IMR-90 (cell line): ENCODE data around the gene L1TD1. TPM values are rescaled to one million over a fixed set of nuclear protein-coding genes. Genes with fewer than 3 reads are reported as not detected.

Source experiments
- ATAC-seq: fragments of 200-7000 bp; cut with Tn5 transposase; 2 replicates; pipeline ENCODE4 v1.9.1; 2020; ENCODE audit warnings: low read depth, mild to moderate bottlenecking, moderate library complexity
- BruUV-seq: library from RNA; stranded (reverse); fragments of 400-500 nt; replicated peaks from 2 replicates; lab custom pipeline; 2021; lab: Mats Ljungman, UMichigan
- CTCF ChIA-PET: fragments of 300-600 bp; formaldehyde crosslinking; extraction: SDS; loops from one replicate; lab custom pipeline; 2021; ENCODE audit warnings: antibody characterized with exemption; lab: Yijun Ruan, JAX
- POLR2A ChIA-PET: fragments of 300-600 bp; sonication (Branson Sonifier 250); formaldehyde crosslinking; loops from one replicate; lab custom pipeline; 2022; ENCODE audit warnings: antibody characterized with exemption; ENCODE audit not compliant: unreplicated experiment; lab: Charles Lee
- DNase-seq: peaks from one replicate; pipeline ENCODE4 v3.0.0; 2013
- H2AFZ ChIP-seq: replicated peaks from 2 replicates; pipeline ENCODE3; 2013; ENCODE audit warnings: low read length, mild to moderate bottlenecking; ENCODE audit not compliant: poor library complexity
- H2AK5ac ChIP-seq: 2 replicates; pipeline ENCODE4 v1.6.1; 2013; ENCODE audit warnings: low read depth, low read length, inconsistent platforms
- H2AK9ac ChIP-seq: replicated peaks from 2 replicates; pipeline ENCODE3; 2013; ENCODE audit warnings: mild to moderate bottlenecking, low read depth, low read length, moderate library complexity; ENCODE audit not compliant: poor library complexity
- H2BK120ac ChIP-seq: 2 replicates; pipeline ENCODE4 v1.6.1; 2013; ENCODE audit warnings: low read depth, low read length, inconsistent platforms
- H2BK15ac ChIP-seq: 3 replicates; pipeline ENCODE4 v1.6.1; 2013; ENCODE audit warnings: low read depth, low read length, inconsistent platforms
- H2BK20ac ChIP-seq: 2 replicates; pipeline ENCODE4 v1.6.1; 2013; ENCODE audit warnings: low read depth, mild to moderate bottlenecking, inconsistent platforms, low read length, moderate library complexity
- H2BK5ac ChIP-seq: 2 replicates; pipeline ENCODE4 v1.6.1; 2013; ENCODE audit warnings: mild to moderate bottlenecking, low read depth, low read length, inconsistent platforms; ENCODE audit not compliant: poor library complexity, severe bottlenecking
- H3K14ac ChIP-seq: replicated peaks from 2 replicates; pipeline ENCODE4 v1.6.1; 2013; ENCODE audit warnings: low read depth, low read length, inconsistent platforms
- H3K18ac ChIP-seq: 2 replicates; pipeline ENCODE4 v1.6.1; 2013; ENCODE audit warnings: low read depth, low read length, control low read depth
- H3K23ac ChIP-seq: 2 replicates; pipeline ENCODE4 v1.6.1; 2013; ENCODE audit warnings: low read depth, low read length, inconsistent platforms
- H3K27ac ChIP-seq: 2 replicates; pipeline ENCODE4 v1.5.1; 2013; ENCODE audit warnings: mild to moderate bottlenecking, control low read depth, low read length; ENCODE audit not compliant: insufficient read depth
- H3K27me3 ChIP-seq: 2 replicates; pipeline ENCODE4 v1.6.1; 2013; ENCODE audit warnings: low read length; ENCODE audit not compliant: control insufficient read depth, insufficient read depth
- H3K36me3 ChIP-seq: 2 replicates; pipeline ENCODE4 v1.6.1; 2013; ENCODE audit warnings: low read length, mixed read lengths; ENCODE audit not compliant: control insufficient read depth, insufficient read depth
- H3K4ac ChIP-seq: 2 replicates; pipeline ENCODE4 v1.6.1; 2013; ENCODE audit warnings: low read depth, low read length, inconsistent platforms
- H3K4me1 ChIP-seq: 2 replicates; pipeline ENCODE4 v1.6.1; 2013; ENCODE audit warnings: low read length, mixed read lengths; ENCODE audit not compliant: control insufficient read depth, insufficient read depth
- H3K4me2 ChIP-seq: 2 replicates; pipeline ENCODE4 v1.6.1; 2013; ENCODE audit warnings: low read depth, mild to moderate bottlenecking, control low read depth, low read length, moderate library complexity
- H3K4me3 ChIP-seq: 2 replicates; pipeline ENCODE4 v1.5.1; 2013; ENCODE audit warnings: low read depth, mild to moderate bottlenecking, control low read depth, low read length, moderate library complexity; ENCODE audit not compliant: insufficient read depth
- H3K56ac ChIP-seq: 2 replicates; pipeline ENCODE4 v1.6.1; 2013; ENCODE audit warnings: low read length, inconsistent platforms; ENCODE audit not compliant: insufficient read depth; ENCODE audit errors: extremely low read depth
- H3K79me1 ChIP-seq, 2 experiments: 2 replicates each; pipeline ENCODE4 v1.6.1; 2013; ENCODE audit warnings: low read length in 2 of 2, inconsistent platforms in 1 of 2, low read depth in 1 of 2
- H3K9ac ChIP-seq: 2 replicates; pipeline ENCODE4 v1.6.1; 2013; ENCODE audit warnings: low read depth, low read length, control low read depth
- H3K9me1 ChIP-seq: 2 replicates; pipeline ENCODE4 v1.6.1; 2013; ENCODE audit warnings: low read length, inconsistent platforms; ENCODE audit not compliant: insufficient read depth
- H3K9me3 ChIP-seq: 2 replicates; pipeline ENCODE4 v1.6.1; 2013; ENCODE audit warnings: low read length; ENCODE audit not compliant: control insufficient read depth, insufficient read depth
- H4K20me1 ChIP-seq: 2 replicates; pipeline ENCODE4 v1.6.1; 2013; ENCODE audit warnings: low read length, inconsistent platforms; ENCODE audit not compliant: insufficient read depth
- H4K5ac ChIP-seq: 2 replicates; pipeline ENCODE4 v1.6.1; 2013; ENCODE audit warnings: mild to moderate bottlenecking, low read depth, low read length, control low read depth
- H4K8ac ChIP-seq, 2 experiments: 2 replicates each; pipeline ENCODE4 v1.6.1; 2013; ENCODE audit warnings: low read depth in 2 of 2, low read length in 2 of 2, control low read depth in 1 of 2, inconsistent platforms in 1 of 2
- H4K91ac ChIP-seq: 2 replicates; pipeline ENCODE4 v1.6.1; 2013; ENCODE audit warnings: low read depth, low read length, inconsistent platforms; ENCODE audit not compliant: insufficient read depth
- BHLHE40 ChIP-seq: fragments of 150-350 bp; IDR thresholded peaks from 2 replicates; pipeline ENCODE4 v1.6.1; 2016; ENCODE audit warnings: mild to moderate bottlenecking, low read depth, low read length
- CEBPB ChIP-seq: IDR thresholded peaks from 2 replicates; pipeline ENCODE4 v1.6.1; 2012; ENCODE audit warnings: low read depth, low read length, improper control_type of control experiment
- CHD1 ChIP-seq: IDR thresholded peaks from 2 replicates; pipeline ENCODE4 v1.6.1; 2012; ENCODE audit warnings: low read depth, low read length, improper control_type of control experiment
- FOS ChIP-seq: fragments of 150-350 bp; IDR thresholded peaks from 2 replicates; pipeline ENCODE4 v1.6.1; 2016; ENCODE audit warnings: low read depth, low read length
- MAFK ChIP-seq: IDR thresholded peaks from 2 replicates; pipeline ENCODE4 v1.6.1; 2012; ENCODE audit warnings: low read depth, low read length, improper control_type of control experiment
- MAZ ChIP-seq: IDR thresholded peaks from 2 replicates; pipeline ENCODE4 v1.6.1; 2012; ENCODE audit warnings: low read depth, mild to moderate bottlenecking, low read length, improper control_type of control experiment, moderate library complexity, borderline replicate concordance
- MXI1 ChIP-seq: IDR thresholded peaks from 2 replicates; pipeline ENCODE4 v1.6.1; 2012; ENCODE audit warnings: low read depth, mild to moderate bottlenecking, low read length, moderate library complexity, borderline replicate concordance
- NFE2L2 ChIP-seq: fragments of 150-350 bp; IDR thresholded peaks from 2 replicates; pipeline ENCODE4 v1.6.1; 2016; ENCODE audit warnings: low read depth, mild to moderate bottlenecking, low read length
- POLR2A ChIP-seq: IDR thresholded peaks from 2 replicates; pipeline ENCODE4 v1.6.1; 2012; ENCODE audit warnings: mild to moderate bottlenecking, low read depth, low read length
- RAD21 ChIP-seq: IDR thresholded peaks from 2 replicates; pipeline ENCODE4 v1.6.1; 2012; ENCODE audit warnings: low read length, improper control_type of control experiment
- RCOR1 ChIP-seq: IDR thresholded peaks from 2 replicates; pipeline ENCODE4 v1.6.1; 2012; ENCODE audit warnings: mild to moderate bottlenecking, low read length, improper control_type of control experiment; ENCODE audit not compliant: insufficient replicate concordance
- RFX5 ChIP-seq: IDR thresholded peaks from 2 replicates; pipeline ENCODE4 v1.8.0; 2012; ENCODE audit warnings: low read depth, mild to moderate bottlenecking, low read length, moderate library complexity
- SMC3 ChIP-seq: fragments of 150-350 bp; IDR thresholded peaks from 2 replicates; pipeline ENCODE4 v1.6.1; 2016; ENCODE audit warnings: low read depth, mild to moderate bottlenecking, antibody characterized with exemption, low read length, moderate library complexity
- WGBS, 2 experiments: methylation state at CpG; one replicate each; pipeline versions ENCODE4 v1.1.5 to v1.1.7; 2013; ENCODE audit warnings: missing lambda C conversion rate in 2 of 2; ENCODE audit not compliant: insufficient read length in 1 of 2; ENCODE audit errors: extremely low coverage in 2 of 2; 5-methylcytosine and 5-hydroxymethylcytosine counted together
- dilution Hi-C: fragments of 300-500 bp; cut with HindIII; formaldehyde crosslinking; loops from one replicate; pipeline ENCODE4 v1.14.3; 2018; ENCODE audit warnings: low sequenced_read_pairs; ENCODE audit not compliant: unreplicated experiment
- in situ Hi-C: fragments of 300-500 bp; cut with MboI; formaldehyde crosslinking; loops from 3 replicates; pipeline ENCODE4 v1.14.3; 2019; ENCODE audit warnings: low sequenced_read_pairs, inconsistent platforms, mixed read lengths
- intact Hi-C: fragments of 100-400 bp; cut with micrococcal nuclease; formaldehyde crosslinking; loops from 2 replicates; pipeline ENCODE4 v1.10.0; 2022
- polyA plus RNA-seq, 3 experiments: library from polyadenylated mRNA; depleted of rRNA; stranded (reverse); fragments of >200 nt; gene quantifications; 2 replicates each; pipeline ENCODE4 v1.2.3, GENCODE V29; 2012; ENCODE audit warnings: low replicate concordance in 1 of 3
- total RNA-seq: library from RNA; depleted of rRNA; stranded (reverse); fragments of >200 nt; gene quantifications from 2 replicates; pipeline ENCODE4 v1.2.3, GENCODE V29; 2012
- TF ChIP-seq, protein P1 (sequence below): fragments of 150-350 bp; IDR thresholded peaks from 2 replicates; pipeline ENCODE4 v1.6.1; 2017; ENCODE audit warnings: mild to moderate bottlenecking, antibody characterized with exemption, low read length, low read depth
- TF ChIP-seq, protein P2 (sequence below): fragments of 150-350 bp; IDR thresholded peaks from 2 replicates; pipeline ENCODE4 v1.6.1; 2016; ENCODE audit warnings: low read depth, mild to moderate bottlenecking, low read length, moderate library complexity, borderline replicate concordance
- TF ChIP-seq, protein P3 (sequence below): conservative IDR thresholded peaks from 2 replicates; pipeline ENCODE4 v1.5.1; 2012; ENCODE audit warnings: mild to moderate bottlenecking, low read depth, low read length, improper control_type of control experiment

L1TD1 gene
- total and polyA plus RNA-seq, 2 of the 4 experiments (the other 2 are of a cell fraction), result not detected

DNA sequence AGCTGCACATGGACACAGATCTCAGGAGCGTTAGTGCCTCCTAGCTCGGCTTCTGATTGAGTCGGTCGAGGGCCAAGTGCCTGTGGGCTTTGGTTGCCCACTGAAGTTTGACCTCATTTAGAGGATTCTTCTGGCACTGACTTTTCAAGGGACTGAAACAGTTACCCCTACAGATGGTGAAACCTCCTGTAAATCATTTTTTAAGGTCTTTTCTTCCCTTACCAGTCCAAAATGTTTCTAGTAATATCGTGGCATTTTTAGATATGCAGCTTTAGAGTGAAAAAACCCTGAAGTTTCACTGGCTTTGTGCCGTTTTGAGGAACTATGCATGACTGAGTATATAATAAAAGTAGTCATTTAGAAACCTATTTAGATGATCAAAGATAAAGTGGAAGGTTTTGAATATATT lies 34.7 kb upstream of the L1TD1 start:
- Histone ChIP-seq H2AK9ac (no peak overlapping the region), H3K36me3 (no peaks in the 10 kb centered on the region), H3K9me3 (no peaks in the 10 kb centered on the region), H2AFZ (no peak overlapping the region), H2BK20ac (no peak overlapping the region), H3K4me3 (no peak overlapping the region), H3K9me1 (no peaks in the 10 kb centered on the region), H3K4me1 (no peaks in the 10 kb centered on the region), H3K27me3 (no peaks in the 10 kb centered on the region), H4K91ac (no peak overlapping the region), H2AK5ac (no peak overlapping the region), H3K27ac (no peak overlapping the region), H4K20me1 (no peaks in the 10 kb centered on the region), H3K79me1 (no peaks in the 10 kb centered on the region), H3K9ac (no peak overlapping the region), H3K18ac (no peak overlapping the region), H3K23ac (no peak overlapping the region), H4K8ac (no peak overlapping the region), H2BK120ac (no peak overlapping the region), H3K14ac (no peak overlapping the region), H4K5ac (no peak overlapping the region), H3K4ac (no peak overlapping the region), H2BK15ac (no peak overlapping the region), H3K4me2 (no peak overlapping the region), H2BK5ac (no peak overlapping the region), H3K56ac (no peak overlapping the region)
- dilution Hi-C loops, result no loop called here
- in situ Hi-C loops, result no loop called here
- DNase-seq (no peak), ATAC-seq (no peak)
- POLR2A ChIA-PET, result interaction anchor here (0.6 kb wide), 1 partner anchor 27 kb away, joined by 9 read pairs; no protein-coding TSS in a partner anchor
- 37% methylated on average over 3 of the region's 6 CpGs; no CpG with 5 or more reads in 1 of the 2 experiments for WGBS, 2 experiments
- CTCF ChIA-PET, result interaction anchor here (0.6 to 1.7 kb wide), 2 partner anchors 16 to 110 kb away, joined by 4 to 6 read pairs; no protein-coding TSS in a partner anchor
- intact Hi-C loops, result no loop called here
- no TSS peak for BruUV-seq
- TF ChIP-seq POLR2A (no peak), FOS (no peak), CEBPB (no peak), RCOR1 (no peak), MAZ (no peak), RAD21 (no peak), NFE2L2 (no peak), MXI1 (no peak), MAFK (no peak), SMC3 (no peak), BHLHE40 (no peak), CHD1 (no peak), RFX5 (no peak)
- TF ChIP-seq, protein P1, sequence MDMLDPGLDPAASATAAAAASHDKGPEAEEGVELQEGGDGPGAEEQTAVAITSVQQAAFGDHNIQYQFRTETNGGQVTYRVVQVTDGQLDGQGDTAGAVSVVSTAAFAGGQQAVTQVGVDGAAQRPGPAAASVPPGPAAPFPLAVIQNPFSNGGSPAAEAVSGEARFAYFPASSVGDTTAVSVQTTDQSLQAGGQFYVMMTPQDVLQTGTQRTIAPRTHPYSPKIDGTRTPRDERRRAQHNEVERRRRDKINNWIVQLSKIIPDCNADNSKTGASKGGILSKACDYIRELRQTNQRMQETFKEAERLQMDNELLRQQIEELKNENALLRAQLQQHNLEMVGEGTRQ, result no peak
- TF ChIP-seq, protein P2, sequence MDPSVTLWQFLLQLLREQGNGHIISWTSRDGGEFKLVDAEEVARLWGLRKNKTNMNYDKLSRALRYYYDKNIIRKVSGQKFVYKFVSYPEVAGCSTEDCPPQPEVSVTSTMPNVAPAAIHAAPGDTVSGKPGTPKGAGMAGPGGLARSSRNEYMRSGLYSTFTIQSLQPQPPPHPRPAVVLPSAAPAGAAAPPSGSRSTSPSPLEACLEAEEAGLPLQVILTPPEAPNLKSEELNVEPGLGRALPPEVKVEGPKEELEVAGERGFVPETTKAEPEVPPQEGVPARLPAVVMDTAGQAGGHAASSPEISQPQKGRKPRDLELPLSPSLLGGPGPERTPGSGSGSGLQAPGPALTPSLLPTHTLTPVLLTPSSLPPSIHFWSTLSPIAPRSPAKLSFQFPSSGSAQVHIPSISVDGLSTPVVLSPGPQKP, result no peak
- TF ChIP-seq, protein P3, sequence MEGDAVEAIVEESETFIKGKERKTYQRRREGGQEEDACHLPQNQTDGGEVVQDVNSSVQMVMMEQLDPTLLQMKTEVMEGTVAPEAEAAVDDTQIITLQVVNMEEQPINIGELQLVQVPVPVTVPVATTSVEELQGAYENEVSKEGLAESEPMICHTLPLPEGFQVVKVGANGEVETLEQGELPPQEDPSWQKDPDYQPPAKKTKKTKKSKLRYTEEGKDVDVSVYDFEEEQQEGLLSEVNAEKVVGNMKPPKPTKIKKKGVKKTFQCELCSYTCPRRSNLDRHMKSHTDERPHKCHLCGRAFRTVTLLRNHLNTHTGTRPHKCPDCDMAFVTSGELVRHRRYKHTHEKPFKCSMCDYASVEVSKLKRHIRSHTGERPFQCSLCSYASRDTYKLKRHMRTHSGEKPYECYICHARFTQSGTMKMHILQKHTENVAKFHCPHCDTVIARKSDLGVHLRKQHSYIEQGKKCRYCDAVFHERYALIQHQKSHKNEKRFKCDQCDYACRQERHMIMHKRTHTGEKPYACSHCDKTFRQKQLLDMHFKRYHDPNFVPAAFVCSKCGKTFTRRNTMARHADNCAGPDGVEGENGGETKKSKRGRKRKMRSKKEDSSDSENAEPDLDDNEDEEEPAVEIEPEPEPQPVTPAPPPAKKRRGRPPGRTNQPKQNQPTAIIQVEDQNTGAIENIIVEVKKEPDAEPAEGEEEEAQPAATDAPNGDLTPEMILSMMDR, result no peak
